SIG-M5 treated with dmso at 0.1 percent for 504 hours (cell line): ENCODE measurements around the gene ZSWIM4.
A peak's percentile ranks its signal among the peaks of the same experiment; 100 is the strongest.

Experiments used
- DNase-seq: peaks from one replicate; lab custom pipeline; 2025; ENCODE audit not compliant: unreplicated experiment; lab: John Stamatoyannopoulos, UW

ZSWIM4 gene

GRCh38 chr19:13834244-13835069 is 39.2 kb downstream of the ZSWIM4 start:
- peak; percentile 23 for DNase-seq

DNA sequence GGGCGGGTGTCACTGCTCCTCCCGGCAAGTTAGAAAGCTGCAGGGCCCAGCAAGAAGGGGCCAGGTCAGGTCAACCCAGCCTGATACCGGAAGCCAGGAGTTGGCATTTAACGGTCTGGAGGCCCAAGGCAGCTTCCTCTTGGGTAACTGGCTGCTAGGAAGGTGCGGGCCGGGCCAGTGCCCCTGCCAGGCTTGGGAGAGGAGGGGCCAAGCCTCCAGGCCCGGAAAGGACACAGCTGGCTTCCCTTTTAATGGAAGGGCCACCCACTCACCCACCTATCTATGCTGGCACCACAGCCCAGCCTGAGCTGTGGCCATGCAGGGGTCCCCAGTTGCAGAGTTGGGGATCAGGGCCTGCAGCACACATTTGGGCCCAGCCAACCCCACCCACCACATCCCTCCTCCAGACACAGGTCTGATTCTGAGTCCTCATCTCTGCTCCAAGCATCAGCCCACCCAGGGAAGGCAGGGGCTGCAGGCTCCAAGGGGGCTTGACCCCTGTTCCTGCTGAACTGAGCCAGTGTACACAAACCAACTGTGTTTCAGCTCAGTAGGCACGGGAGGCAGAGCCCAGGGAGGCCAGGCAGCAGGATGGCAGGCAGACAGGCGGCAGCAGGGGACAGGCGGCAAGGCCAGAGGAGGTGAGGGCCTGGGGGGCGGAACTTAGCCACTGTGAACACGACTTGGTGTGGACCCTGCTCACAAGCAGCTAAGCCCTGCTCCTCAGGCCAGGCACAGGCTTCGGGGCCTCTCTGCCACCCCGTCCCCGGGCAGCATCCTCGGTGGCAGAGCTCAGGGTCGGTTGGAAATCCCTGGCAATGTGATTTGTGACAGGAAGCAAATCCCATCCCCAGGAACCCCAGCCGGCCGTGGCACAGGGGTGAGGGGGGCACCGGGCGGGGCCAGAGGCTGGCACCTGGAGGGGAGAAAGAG is 40.8 kb downstream of the ZSWIM4 start:
- peak; percentile 84 for DNase-seq

DNA sequence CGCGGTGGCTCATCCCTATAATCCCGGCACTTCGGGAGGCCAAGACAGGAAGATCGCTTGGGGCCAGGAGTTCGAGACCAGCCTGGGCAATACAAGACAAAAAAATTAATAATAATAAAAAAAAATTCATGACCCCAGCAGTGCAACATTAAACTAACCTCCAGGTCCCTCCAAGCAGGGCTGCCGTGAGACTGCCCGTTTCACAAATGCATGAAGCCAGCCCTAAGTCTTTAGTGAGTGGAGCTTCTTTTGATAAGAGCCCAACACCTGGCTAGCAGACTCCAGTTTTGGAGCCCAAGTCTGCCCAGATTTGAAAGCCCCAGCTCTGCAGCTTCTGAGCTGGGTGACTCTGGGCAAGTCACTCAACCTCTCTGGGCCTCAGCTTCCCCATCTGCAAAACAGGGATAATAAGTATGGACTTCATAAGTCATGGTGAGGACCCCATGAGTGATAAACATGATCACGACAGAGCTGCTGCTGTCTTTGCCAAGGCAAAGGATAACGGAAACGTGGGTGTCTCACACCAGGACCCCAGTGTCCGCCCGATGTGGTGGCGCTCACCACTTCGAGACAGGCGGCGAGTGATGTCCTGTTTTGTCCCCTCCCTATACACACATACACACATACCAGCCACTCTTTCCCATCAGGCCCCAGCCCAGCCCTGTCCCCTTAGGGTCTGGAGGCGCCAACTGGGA is 43.3 kb downstream of the ZSWIM4 start:
- no peak for DNase-seq

GRCh38 chr19:13839130-13839937 is 44.1 kb downstream of the ZSWIM4 start:
- peak; percentile 86 for DNase-seq

DNA sequence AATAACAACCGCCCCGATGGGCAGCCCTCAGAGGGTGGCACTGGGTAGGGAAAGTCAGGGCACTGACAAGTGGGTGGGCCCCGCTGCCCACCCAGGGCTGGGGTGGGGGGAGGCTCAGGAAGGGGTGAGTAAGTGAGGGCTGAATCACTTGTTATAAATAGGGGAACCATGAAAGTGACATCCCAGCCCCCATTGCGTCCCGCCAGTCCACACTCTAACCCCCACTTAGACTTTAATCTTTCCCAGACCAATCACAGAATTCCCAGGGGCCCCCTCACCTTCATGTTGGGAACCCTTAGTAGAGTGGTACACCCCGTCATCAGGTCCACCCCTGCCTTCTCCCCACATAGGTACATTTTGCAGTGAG is 44.7 kb downstream of the ZSWIM4 start:
- DNase-seq: peak; percentile 65

GRCh38 chr19:13840305-13841085 is 45.3 kb downstream of the ZSWIM4 start:
- DNase-seq: peak; percentile 23

GRCh38 chr19:13841086-13841961 is 46.1 kb downstream of the ZSWIM4 start:
- DNase-seq: peak; percentile 42

DNA sequence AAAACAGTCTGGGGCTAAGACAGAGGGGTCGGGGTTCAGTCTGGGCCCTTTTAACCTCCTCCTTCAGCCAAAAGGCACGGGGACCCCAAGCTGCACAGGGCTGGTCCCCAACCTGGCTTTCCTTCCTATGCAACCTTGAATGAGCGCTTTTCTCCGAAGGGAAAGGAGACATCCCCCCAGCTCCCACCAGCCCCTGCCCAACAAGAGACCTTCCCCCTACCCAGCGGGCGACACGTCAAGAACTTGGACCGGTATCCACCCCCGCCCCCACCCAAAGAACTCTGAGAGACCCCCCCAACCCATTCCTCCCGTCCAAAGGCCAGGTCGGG is 46.7 kb downstream of the ZSWIM4 start:
- DNase-seq: no peak

DNA sequence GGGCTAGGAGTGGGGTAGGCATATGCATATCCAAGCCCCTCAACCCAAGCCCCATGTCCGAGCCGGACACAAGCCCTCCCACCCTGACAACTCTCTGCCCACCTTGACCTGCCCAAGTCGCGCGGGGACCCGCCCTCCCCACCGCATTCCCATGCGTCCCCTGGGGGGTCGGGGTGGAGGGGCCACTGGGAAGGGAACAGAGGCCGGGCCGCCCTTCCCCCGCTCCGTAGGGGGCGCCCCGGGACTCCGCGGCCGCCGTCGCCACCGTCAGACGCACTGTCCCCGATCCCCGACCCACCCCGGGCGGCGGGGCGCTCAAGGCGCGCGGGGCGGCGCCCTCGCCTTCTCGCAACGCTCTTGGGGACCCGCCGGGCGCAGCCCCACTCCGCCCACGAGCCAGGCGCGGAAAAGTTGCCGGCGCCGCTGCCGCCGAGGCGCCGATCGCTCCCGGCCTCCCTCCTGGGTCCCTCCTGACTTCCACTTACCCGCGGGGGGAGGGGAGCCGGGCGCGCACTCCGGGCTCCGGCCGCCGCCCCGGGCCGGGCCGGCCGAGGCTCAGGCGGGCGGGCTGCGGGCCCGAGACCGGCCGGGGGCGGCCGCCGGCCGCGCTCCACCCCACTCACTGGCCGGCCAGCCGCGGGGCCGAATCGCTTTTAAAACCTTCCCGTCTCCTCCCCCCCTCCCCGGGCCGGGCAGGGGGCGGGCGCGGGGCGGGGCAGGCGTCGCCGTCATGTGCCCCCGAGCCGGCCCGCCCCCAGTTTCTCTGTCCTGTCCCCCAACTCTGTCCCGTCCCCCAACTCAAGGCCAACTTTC is 47.3 kb downstream of the ZSWIM4 start:
- peak; percentile 32 for DNase-seq

DNA sequence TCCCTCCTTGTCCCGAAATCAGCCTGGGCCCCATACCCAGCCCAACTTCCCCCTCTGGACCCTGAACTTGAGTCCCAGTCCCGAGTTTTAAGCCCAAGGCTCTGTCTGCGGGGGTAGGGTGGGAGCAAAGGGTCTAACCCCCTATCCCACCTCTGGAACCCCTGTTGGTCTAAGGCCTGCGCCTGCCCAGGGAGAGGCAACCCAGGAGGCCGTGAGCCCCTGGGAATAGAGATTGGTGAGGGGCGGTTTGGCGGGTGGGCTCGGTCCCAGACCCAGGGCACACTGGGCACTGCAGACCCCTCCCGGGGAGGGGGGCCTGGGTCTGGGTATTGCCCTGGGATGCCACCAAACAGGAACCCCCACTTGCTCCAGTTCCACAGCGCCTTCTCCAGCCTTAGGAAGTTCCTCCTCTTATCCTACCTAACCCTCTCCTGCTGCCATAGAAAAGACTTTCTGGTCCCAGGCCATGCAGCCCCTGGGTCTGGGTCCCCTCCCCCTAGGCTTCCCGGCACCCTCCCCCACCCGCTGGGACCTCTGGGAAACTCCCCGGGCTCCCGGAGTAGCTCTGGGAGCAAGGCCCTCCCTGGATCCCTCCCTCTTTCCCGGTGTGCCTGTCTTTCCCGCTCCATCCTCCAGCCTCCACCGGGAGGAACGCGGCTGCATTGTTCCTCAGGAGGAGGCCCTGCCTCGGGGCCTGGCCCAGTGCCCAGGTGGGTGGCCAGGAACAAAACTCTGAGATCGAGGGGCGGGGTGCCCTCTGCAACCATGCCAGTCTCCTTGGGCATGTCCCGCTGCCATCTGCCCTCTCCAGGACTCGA is 48.1 kb downstream of the ZSWIM4 start:
- DNase-seq: no peak

DNA sequence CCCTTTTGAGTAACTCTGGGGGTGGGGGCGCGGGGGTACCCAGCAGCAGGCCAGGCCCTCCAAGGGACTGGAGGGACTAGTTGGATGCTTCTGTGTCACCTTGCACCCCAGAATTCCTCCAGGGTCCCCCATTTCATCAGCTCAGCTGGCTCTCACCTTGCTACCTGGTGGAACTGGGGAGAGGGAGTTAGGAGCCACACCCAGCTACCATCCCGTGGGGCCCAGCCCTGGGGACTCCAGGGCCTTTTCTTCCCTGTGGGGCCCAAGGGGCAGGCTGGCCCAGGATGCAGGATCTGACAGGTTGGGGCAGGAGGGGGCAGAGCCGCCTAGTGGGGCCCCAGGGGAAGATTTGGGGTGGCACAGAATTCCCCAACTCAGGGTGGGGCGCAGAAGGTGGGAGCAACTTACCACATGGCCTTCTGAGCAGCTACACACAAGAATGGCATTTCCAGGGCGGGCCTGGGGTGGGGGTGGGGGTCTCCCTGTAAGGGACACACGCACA is 48.9 kb downstream of the ZSWIM4 start:
- no peak for DNase-seq

DNA sequence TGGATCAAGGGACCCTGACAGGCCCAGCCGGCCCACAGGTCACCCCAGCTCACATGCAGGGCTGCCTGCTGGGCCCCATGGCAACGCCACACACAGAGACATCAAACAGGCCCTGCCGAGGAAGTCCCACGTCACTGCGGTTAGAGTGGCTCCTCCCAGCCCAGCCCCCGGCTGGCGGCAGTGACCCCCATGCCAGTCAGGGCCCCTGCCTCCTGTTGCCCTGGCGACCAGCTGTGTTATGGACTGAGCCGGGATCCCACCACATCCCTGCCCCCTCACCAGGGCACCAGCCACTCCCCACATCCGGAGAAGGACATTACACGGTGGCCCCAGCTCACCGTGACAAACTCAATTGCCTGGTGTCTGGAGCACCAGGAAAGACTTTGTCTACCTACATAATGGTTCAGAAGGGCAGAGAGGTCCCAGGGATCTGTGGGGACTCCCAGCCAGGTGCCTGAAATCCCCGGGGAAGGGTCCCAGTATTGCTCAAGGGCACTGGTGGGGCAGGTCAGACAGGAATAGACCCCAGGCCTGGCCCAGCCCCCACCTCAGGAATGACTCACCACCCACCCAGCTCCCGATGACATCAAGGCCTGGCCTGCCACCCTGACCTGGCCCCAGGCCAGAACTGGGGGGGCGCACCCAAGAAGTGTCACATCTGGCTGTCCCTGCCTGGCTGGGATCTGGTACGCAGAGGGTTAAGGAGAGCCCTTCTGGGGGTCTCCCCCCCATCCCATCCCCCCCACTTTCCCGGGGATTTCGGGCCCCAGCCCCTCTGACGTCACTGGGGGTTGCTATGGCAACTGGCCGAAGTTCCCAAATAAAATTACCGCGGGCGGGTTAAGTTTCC is 51.5 kb downstream of the ZSWIM4 start:
- peak; percentile 86 for DNase-seq

GRCh38 chr19:13847407-13848339 is 52.4 kb downstream of the ZSWIM4 start:
- DNase-seq: peak; percentile 77

- no peak for DNase-seq
Observed at GRCh38 chr19:13848340-13848677, 53.1 kb downstream of the ZSWIM4 start.
